ENCODE measurements around the gene LCN1. TPM values are rescaled to one million over a fixed set of nuclear protein-coding genes. Genes with fewer than 3 reads are reported as not detected.

LCN1 gene
- total and polyA plus RNA-seq, 3 donors from 2014 or later: 2.7 TPM; not detected in 2

DNA sequence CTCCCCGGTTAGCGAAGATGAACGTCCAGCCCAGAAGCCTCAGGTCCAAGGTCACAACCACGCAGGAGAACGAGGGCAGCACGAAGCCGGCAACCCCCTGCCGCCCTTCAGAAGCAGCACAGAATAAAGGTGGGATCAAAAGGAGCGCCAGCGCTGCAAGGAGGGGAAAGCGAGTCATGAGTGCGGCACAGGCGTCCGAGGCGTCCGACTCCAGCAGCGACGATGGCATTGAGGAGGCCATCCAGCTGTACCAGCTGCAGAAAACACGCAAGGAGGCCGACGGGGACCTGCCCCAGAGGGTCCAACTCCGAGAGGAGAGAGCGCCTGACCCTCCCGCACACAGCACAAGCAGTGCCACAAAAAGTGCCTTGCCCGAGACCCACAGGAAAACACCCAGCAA lies 35.9 kb upstream of the LCN1 start:
- WGBS, 2 donors: 92 to 93% methylated on average over 25 of the region's 25 CpGs
- Histone ChIP-seq H3K36me3 (ENCODE audit: low read depth, missing control alignments) (no peaks in the 10 kb centered on the region), H3K9me3 (no peaks in the 10 kb centered on the region), H3K4me1 (no peaks in the 10 kb centered on the region), H3K27me3 (no peaks in the 10 kb centered on the region), H3K27ac (no peak overlapping the region), H3K4me3 (no peak overlapping the region)
- DNase-seq: no peak
- intact Hi-C loops (cut with DNase I; ENCODE audit: low total_unique reads): no loop called here
- no peak for TF ChIP-seq POLR2A (IDR thresholded peaks at IDR 0.05)
- TF ChIP-seq, protein P1, sequence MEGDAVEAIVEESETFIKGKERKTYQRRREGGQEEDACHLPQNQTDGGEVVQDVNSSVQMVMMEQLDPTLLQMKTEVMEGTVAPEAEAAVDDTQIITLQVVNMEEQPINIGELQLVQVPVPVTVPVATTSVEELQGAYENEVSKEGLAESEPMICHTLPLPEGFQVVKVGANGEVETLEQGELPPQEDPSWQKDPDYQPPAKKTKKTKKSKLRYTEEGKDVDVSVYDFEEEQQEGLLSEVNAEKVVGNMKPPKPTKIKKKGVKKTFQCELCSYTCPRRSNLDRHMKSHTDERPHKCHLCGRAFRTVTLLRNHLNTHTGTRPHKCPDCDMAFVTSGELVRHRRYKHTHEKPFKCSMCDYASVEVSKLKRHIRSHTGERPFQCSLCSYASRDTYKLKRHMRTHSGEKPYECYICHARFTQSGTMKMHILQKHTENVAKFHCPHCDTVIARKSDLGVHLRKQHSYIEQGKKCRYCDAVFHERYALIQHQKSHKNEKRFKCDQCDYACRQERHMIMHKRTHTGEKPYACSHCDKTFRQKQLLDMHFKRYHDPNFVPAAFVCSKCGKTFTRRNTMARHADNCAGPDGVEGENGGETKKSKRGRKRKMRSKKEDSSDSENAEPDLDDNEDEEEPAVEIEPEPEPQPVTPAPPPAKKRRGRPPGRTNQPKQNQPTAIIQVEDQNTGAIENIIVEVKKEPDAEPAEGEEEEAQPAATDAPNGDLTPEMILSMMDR (IDR thresholded peaks at IDR 0.05): no peak

DNA sequence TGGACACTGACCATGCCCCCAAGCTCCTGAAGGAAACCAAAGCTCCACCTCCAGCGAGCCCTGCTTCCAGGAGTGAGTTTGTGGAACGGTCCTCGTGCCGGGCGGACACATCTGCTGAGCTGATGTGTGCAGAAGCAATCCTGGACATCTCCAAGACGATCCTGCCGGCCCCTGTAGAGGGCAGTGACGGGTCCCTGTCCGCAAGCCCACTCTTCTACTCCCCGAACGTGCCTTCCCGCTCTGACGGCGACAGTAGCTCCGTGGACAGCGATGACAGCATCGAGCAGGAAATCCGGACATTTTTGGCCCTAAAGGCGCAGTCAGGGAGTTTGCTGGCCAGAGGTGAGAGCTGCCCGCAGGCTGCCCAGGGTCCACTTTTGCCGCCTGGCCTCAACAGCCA lies 35.4 kb upstream of the LCN1 start:
- DNase-seq: no peak
- 90 to 96% methylated on average over 4 to 21 of the region's 21 CpGs for WGBS, 2 donors
- intact Hi-C loops (cut with DNase I; ENCODE audit: low total_unique reads): no loop called here
- Histone ChIP-seq H3K4me1 (no peaks in the 10 kb centered on the region), H3K36me3 (ENCODE audit: low read depth, missing control alignments) (no peaks in the 10 kb centered on the region), H3K9me3 (no peaks in the 10 kb centered on the region), H3K4me3 (no peak overlapping the region), H3K27ac (no peak overlapping the region), H3K27me3 (no peaks in the 10 kb centered on the region)
- TF ChIP-seq POLR2A (IDR thresholded peaks at IDR 0.05): no peak
- TF ChIP-seq, protein P1 (IDR thresholded peaks at IDR 0.05): no peak

DNA sequence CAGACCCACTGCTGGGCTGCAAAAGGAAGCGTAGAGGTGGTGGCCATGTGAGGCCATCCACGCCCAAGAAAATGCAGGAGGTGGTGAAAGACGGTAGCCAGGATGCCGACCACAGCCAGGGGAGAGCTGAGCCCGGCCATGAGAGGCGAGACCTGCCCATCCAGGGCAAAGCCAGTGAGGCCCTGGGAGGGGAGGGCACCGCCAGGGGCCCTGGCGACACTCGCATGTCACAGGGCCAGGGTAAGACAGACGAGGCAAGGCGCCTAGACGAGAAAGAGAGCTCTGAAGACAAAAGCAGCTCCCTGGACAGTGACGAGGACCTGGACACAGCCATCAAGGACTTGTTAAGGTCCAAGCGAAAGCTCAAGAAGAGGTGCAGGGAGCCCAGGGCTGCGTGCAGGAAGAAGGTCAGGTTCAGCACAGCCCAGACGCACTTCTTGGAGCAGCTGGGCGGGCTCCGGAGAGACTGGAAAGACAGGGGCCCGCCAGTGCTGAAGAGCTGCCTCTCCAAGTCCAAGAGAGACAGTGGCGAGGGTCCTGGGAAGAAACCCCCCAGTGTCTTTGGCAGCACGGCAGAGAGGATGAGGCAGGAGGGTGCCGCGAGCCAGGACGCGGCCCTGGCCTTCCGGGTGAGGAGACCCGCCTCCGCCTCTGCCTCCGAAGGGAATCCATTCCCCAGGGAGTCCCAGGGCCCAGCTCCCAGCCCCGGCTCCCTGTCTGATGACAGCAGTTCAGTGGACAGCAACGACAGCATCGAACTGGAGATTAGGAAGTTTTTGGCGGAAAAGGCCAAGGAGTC lies 34.8 kb upstream of the LCN1 start:
- TF ChIP-seq, protein P1 (IDR thresholded peaks at IDR 0.05): no peak
- TF ChIP-seq POLR2A (IDR thresholded peaks at IDR 0.05): no peak
- Histone ChIP-seq H3K27me3 (no peaks in the 10 kb centered on the region), H3K4me3 (no peak overlapping the region), H3K4me1 (no peaks in the 10 kb centered on the region), H3K36me3 (ENCODE audit: low read depth, missing control alignments) (no peaks in the 10 kb centered on the region), H3K27ac (no peak overlapping the region), H3K9me3 (no peaks in the 10 kb centered on the region)
- intact Hi-C loops (cut with DNase I; ENCODE audit: low total_unique reads): no loop called here
- DNase-seq: no peak
- WGBS, 2 donors: 93 to 94% methylated on average over 29 to 33 of the region's 33 CpGs

DNA sequence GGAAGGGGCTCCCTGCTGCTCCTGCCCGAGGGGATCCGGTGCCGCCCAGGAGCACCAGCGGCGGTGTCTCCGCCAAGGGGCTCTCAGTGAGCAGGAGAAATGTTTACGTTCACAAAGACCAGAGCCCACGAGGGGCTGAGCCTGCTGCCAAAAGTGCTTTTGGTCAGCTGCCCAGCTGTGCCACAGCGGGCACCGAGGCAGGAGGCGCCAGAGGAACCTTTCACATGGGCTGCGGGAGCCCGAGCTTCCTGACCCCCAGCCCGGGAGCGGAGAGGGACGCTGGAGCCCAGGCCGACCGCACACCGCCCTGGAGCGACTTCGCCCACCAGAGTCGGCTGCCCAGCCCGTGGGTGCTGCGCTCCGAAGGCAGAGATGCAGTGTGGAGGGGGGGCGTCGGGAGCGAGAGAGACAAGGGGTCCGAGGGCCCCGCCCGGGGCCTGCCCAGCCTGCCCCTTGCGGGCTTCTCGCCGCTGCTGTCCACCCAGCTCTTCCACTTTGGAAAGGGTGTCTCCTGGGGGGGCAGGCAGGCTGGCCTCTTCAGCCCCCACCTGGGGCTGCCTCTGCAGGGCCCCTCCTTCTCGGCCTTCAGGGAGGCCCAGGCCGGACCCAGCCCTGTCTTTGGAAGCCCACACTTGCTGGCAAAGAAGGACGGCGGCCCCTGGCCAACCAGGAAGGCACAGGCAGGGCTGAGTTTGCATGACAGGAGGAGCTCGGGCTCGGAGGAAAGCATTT lies 33.8 kb upstream of the LCN1 start:
- no peaks in the 10 kb centered on the region for H3K4me1 ChIP-seq
- H3K27me3 ChIP-seq: no peaks in the 10 kb centered on the region
- intact Hi-C loops (cut with DNase I; ENCODE audit: low total_unique reads): no loop called here
- DNase-seq: no peak
- no peaks in the 10 kb centered on the region for H3K36me3 ChIP-seq (ENCODE audit: low read depth, missing control alignments)
- H3K9me3 ChIP-seq: no peaks in the 10 kb centered on the region
- no peak overlapping the region for H3K4me3 ChIP-seq
- H3K27ac ChIP-seq: no peak overlapping the region
- 88 to 93% methylated on average over 16 to 40 of the region's 40 CpGs for WGBS, 2 donors
- TF ChIP-seq, protein P1 (IDR thresholded peaks at IDR 0.05): no peak
- TF ChIP-seq POLR2A (IDR thresholded peaks at IDR 0.05): no peak
